A673 (cell line): Measurements from ENCODE around the gene ABITRAM.

ENCODE experiments used
- EZH2 ChIP-seq: fragments of 200-600 bp; sonication (generic); IDR thresholded peaks from 2 replicates; pipeline ENCODE4 v1.6.1; 2017; ENCODE audit warnings: borderline replicate concordance, low read depth, mild to moderate bottlenecking, mixed read lengths, antibody characterized with exemption, low read length; ENCODE audit not compliant: poor library complexity, severe bottlenecking
- TF ChIP-seq, protein P1 (sequence below): fragments of 300-800, 200-600 bp; sonication (generic); conservative IDR thresholded peaks from 2 replicates; pipeline ENCODE4 v1.5.1; 2017; ENCODE audit warnings: low read depth, mild to moderate bottlenecking, antibody characterized with exemption, low read length, moderate library complexity, mixed read lengths

DNA sequence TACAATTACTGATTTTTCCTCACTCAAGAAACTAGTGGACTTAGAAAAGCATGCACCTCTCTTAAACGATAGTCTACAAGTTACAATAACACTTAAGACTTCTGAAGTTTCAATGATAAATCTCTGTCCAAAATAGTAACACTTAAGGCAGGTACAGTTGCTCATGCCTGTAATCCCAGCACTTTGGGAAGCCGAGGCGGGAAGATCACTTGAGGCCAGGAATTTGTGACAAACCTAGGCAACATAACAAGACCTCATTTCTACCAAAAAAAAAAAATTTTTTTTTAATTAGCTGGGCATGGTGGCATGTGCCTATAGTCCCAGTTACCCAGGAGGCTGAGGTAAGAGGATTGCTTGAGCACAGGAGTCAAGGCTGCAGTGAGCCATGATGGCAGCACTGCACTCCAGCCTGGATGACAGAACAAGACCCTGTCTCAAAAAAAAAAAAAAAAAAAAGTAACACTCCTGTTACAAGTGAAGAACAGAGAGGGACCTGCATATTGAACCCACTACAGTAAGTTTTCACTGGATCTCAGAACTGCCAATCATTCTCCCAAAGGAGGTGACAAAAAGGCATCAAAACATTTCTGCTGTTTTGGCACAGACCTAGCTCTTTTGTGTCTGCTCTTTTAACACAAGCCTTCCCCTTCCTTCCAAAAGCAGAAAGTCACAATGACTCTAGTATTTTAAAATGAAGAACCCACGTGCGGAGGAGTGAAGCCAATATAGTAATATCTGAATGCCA is 3.5 kb downstream of the ABITRAM start:
- TF ChIP-seq, protein P1, sequence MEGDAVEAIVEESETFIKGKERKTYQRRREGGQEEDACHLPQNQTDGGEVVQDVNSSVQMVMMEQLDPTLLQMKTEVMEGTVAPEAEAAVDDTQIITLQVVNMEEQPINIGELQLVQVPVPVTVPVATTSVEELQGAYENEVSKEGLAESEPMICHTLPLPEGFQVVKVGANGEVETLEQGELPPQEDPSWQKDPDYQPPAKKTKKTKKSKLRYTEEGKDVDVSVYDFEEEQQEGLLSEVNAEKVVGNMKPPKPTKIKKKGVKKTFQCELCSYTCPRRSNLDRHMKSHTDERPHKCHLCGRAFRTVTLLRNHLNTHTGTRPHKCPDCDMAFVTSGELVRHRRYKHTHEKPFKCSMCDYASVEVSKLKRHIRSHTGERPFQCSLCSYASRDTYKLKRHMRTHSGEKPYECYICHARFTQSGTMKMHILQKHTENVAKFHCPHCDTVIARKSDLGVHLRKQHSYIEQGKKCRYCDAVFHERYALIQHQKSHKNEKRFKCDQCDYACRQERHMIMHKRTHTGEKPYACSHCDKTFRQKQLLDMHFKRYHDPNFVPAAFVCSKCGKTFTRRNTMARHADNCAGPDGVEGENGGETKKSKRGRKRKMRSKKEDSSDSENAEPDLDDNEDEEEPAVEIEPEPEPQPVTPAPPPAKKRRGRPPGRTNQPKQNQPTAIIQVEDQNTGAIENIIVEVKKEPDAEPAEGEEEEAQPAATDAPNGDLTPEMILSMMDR: no peak
- TF ChIP-seq EZH2: no peak
